Endometrium (tissue), 2 donors: ENCODE results near the gene ABITRAM.
"Not testable (repeated sequence)": the region's sequence is repeated elsewhere in the genome, so short reads cannot be mapped to it uniquely, and the experiment has no call there.

Experiments used
- FAIRE-seq: peaks from 2 replicates; lab custom pipeline; 2012; peaks lifted over from hg19 to GRCh38; lab: Jason Lieb, UNC
- donor health status: control.
- donor health status: control.

The ABITRAM gene, protein sequence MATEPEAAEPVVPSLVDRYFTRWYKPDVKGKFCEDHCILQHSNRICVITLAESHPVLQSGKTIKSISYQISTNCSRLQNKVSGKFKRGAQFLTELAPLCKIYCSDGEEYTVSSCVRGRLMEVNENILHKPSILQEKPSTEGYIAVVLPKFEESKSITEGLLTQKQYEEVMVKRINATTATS

DNA sequence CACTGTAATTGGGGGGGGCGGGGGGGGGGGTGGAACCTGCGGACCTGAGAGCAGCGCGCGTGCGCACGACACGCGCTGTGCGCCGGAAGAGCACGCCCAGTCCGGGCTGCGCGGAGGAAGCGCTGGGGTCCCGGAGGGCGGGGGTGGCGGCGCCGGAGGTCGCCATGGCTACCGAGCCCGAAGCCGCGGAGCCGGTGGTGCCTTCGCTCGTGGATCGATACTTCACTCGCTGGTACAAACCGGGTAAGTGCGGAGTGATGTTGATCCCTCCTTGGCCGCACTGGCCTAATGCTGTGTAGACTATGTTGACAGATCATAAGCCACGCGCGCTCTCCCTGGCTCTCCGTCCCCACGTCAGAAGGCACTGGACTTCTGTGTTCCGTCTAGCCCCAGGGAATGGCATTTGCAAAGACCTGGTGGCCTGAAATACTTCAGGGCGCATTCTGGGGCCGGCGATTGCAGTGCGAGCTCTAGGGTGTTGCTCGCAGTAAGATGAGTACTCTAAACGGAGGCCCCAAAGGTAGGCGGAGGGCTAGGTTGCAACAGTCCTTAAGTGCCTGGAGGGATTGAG, at the start of gene ABITRAM:
ABITRAM (plus strand) TSS at position 78 of the 571 bp plus-strand sequence; CDS start at position 165, 87 bp downstream.
- FAIRE-seq = no peak

DNA sequence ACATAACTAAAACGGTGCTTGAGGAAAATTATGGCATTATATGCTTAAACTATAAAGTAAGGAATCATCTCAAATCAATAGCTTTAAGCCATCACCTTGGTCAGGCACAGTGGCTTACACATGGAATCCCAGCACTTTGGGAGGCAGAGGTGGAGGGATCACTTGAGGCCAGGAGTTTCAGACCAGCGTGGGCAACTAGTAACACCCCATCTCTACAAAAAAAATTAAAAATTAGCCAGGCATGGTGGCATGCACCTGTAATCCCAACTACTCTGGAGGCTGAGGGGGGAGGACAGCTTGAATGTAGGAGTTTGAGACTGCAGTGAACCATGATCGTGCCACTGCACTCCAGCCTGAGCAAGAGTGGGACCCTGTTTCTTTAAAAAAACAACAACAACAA, 49.5 kb upstream of the ABITRAM start:
- FAIRE-seq = no peak

DNA sequence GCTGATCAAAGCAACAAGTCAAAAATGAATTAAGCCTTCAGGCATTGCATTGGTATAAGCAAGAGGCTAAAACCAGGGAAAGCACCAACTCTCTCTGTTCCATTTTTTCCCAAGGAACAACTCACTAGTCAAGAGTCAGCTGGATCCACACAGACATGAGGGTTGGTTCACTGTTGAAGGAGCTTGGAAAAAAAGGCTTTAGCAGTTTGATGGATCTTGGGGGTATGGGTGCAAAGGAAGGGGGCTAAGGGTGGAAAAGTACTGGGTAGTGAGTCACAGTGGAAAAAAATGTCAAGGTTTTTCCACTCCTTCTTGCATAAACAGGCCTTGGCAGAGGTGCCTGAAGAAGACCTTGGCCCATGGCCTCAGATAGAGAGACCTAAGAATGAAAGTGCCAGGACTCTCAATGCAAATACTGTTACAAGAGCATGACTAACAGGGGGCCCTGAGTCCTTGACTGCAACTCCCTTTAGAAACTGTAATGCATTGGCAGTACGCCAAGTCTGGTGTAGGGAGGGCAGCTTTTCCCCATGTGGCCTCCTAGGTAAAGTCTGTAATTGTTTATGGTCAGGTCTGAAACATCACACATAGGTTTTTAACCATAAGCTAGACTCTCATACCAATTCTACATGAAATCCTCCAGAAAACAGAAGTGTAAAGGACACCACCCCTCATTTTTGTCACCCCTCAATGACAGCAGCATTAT, 48.4 kb upstream of the ABITRAM start:
- FAIRE-seq = no peak

DNA sequence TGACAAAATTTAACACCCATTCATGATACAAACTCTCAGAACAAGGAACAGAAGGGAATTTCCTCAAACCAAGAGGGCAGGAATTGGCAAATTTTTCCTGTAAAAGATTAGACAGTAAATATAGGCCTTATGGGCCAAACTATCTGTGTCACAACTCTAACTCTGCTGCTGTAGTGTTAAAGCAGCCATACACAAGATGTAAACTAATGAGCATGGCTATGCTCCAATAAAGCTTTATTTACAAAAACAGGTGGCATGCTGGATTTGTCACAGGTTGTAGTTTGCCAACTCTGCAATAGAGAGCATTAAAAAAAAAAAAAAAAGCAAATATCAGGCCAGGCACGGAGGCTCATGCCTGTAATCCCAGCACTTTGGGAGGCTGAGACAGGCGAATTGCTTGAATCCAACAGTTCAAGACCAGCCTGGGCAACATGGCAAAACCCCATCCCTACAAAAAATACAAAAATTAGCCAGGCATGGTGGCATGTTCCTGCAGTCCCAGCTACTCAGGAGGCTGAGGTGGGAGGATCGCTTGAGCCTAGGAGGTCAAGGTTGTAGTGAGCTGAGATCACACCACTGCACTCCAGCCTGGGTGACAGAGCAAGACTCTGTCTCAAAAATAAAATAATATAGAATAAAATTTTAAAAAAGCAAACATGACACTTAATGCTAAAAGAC, 47.5 kb upstream of the ABITRAM start:
- not testable (repeated sequence) for FAIRE-seq

DNA sequence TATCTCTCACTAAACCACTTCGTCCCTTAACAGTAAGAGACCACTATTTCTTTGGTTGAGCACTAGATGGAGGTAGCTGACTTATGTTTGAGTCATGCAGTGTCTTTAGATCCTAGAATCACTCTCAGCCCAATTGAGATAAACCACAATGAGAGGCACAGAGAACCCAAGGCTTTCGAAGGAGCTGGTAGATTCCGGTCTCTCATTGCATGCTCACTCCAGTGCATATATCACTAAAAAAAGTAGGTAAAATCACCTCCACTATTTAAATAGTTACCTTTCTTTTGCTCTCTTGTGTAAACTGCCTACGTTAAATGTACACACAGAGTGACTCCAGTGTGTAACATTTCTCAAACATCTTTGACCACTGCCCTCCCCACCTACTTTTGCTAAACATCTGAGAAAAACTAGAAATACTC, 44.5 kb upstream of the ABITRAM start:
- FAIRE-seq = no peak

DNA sequence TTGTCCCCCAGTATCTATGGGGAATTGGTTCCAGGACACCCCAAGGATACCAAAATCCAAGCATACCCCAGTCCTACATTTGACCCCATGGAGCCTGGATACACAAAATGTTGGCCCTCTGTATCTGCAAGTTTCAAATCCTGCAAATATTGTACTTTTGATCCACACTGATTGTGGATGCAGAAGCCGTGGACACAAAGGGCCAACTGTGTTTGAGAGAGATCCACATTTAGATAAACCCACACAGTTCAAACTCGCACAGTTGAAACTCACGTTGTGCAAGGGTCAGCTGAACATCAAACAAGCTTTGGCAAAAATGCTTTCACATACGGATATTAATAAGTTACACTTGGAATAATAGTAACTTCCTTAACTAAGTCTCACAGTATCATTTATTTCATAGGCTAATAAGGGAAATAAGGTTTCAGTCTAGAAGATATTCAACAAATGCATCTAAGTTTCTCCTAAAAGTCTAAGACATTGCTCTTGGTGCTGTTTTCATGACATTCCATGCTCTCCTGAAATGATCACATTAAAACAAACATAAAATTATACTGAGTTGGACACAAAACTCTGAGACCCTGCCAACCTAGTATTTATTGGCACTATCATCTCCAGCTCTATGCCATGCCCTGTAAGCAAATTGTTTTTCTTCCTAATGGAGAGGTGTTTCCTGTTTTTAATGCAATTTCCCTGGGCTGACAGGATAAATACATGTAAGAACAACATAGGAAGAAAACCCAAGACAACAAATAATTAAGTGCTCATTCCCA, 39.8 kb upstream of the ABITRAM start:
- FAIRE-seq = no peak

DNA sequence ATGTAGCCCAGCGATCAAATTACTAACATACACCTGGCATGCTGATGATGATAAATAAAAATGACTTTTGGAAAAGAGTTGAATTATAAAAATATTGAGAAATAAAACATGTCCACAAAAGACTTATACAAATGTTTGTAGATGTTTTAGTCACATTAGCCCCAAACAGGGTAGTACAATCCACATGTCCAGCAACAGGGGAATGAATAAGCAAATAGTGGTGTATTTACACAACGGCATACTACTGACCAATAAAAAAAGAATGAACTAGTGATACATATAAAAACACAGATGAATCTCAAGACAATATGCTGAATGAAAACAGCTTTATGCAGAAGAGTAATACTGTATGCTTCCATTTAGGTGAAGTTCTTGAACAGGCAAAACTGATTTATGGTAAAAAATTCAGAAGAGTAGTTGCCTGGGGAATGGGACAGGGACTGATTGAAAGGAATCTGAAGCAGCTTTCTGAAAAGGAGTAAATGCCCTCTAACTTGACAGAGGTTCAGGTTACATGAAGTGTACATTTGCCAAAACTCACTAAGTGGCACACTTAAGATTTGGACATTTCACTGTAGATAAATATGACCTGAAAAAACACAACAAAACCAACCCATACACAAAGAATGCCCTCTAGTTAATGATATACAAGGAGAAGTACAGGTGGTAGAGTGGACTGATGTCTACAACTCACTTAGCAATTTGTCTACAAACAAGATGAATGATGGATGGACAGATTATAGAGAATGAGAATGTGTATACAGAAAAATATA, 36.7 kb upstream of the ABITRAM start:
- FAIRE-seq = no peak

DNA sequence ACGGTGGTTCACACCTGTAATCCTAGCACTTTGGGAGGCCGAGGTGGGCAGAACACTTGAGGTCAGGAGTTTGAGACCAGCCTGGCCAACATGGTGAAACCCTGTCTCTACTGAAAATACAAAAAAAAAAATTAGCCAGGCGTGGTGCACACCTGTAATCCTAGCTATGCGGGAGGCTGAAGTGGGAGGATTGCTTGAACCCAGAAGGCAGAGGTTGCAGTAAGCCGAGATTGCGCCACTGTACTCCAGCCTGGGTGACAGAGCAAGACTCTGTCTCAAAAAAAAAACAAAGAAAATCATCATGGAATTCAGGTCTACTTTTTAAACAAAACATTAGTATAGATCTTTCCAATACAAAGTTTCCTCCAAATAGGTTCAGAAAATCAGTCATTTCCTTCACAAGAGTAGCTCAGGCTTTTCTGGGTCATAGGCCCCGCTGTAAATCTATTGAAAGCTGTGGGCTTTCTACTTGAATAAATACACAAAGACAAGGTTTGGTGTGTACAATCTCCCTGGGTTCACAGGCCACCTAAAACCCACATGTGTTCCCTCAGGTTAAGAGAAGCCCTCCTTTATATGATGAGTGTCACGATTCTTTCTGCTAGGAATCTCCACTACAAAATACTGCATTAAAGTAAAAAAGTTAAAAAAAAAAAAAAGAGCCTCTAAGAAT, 35.0 kb upstream of the ABITRAM start:
- not testable (repeated sequence) for FAIRE-seq

DNA sequence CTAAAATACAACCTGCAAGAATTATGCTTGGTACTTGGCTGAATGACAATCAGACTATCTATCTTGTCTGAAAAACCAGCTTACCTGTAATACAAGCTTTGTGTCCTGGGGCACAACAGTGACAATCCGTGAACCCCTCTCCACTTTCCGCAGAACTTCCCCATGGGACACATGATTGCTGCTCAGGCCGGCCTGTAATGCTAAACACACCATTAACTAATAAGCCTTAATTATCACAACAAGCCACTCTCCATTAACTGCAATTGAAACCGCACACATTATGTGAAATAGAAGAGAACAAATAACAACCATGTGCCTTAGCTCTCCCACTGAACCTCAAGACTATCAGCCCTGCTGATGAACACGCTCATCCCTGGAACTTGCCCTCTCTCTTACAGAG, 34.0 kb upstream of the ABITRAM start:
- no peak for FAIRE-seq

DNA sequence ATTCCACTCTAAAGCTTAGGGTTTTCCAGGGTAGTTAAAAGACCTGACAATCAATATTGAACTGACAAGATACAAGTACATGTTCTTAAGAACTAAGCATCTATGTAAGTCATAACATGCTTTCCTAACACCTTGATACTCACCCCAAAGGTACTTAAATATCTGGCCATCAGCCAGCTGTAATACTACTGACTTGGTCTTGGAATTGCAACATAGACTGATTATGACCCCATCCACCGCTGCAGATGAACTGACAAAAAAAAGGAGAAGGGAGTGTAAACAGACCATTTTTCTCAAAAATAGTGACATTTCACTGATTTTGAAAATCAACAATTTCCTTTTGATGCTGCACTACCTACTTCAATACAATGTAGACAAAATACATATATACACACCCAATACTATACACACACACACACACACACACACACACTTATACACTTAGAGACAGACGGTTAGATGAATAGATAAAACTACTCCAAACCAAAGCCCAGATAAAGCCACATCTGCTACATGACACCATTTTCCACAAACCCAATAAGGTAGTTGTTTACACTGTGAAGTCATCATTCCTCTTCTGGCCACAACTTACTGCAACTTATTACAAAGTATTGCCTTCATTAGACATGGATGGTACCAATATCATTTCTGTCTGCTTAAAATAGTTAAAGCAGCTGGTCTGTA, 30.6 kb upstream of the ABITRAM start:
- FAIRE-seq = no peak

DNA sequence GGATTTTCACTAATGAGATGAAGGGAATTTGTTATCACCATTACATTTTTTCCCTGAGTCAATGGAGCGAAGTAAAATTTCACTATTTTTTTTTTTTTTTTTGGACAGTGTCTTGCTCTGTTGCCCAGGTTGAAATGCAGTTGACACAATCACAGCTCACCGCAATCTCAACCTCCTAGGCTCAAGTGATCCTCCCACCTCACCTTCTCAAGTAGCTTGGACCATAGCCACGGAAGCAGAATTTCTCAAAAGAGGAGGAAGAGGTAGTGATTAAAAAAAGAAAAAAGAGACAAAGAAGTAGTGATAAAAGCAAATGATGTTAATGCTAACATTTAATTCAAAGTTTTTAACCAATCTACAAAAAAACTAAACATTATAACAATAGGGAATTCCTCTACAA, 30.0 kb upstream of the ABITRAM start:
- FAIRE-seq = no peak

DNA sequence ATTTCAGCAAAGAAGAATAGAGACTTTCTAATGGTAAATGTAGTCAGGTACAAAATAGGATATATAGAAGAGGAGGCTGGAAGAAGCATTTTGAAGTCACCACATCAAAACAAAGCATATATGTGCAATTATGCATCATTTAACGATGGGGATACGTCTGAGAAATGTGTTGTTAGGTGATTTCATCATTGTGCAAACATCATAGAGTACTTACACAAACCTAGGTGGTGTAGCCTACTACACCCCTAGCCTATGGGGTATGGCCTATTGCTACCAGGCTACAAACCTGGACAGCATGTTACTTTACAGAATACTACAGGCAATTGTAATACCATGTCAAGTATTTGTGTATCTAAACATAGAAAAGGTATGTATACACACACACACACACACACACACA, 28.7 kb upstream of the ABITRAM start:
- FAIRE-seq = no peak

DNA sequence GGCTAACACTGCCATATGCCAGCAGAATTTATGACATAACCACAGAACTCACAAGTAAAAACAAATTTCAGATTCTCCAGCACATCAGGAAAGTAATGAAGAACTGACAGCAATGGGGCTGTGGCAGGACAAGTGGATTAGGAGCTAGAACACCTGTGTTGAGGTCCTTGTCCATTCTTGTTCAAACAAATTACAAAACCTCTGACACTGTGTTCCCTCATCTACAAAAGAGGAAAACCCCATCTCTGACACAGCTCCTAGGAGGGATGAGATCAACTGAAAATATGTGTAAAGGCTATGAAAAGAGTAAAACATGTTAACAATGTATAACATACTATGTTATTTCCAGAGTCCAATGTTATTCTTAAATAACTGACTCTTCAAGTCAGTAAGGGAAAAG, 23.8 kb upstream of the ABITRAM start:
- no peak for FAIRE-seq

DNA sequence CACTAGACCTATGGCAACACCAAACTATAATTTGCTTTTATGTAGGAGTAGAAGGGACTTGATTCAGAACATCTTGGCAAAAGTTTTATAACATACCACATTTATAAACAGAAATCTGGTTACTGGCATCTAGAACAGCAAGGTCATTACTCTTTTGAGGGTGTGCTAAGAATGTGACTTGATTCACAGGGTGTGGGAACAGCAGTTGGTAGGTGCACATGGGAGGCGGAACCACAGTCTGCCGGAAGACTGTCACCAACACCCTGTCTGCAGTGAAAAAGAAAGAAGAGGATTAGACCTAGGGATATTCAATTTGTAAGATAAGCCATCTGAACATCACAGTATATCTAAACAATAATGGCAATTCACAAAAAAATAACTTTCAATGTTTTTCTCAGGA, 23.3 kb upstream of the ABITRAM start:
- no peak for FAIRE-seq

DNA sequence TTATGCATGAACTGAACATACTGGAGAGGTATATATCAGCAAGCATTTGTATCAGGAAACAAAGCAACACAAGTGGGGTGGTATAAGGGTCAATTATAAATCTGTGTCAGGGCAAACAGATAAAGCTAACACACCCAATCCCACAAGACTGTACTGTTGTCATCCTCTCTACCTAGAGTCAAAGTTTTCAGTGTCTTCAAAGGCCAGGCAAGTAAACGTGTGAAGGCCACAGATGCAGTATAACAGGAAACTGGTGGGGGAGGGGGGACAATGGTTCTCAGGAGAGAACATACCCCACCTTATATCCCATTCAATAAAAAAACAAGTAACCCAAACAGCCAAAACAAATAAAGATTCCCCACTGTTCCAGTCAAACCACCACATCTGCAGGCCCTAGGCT, 22.4 kb upstream of the ABITRAM start:
- FAIRE-seq = no peak

DNA sequence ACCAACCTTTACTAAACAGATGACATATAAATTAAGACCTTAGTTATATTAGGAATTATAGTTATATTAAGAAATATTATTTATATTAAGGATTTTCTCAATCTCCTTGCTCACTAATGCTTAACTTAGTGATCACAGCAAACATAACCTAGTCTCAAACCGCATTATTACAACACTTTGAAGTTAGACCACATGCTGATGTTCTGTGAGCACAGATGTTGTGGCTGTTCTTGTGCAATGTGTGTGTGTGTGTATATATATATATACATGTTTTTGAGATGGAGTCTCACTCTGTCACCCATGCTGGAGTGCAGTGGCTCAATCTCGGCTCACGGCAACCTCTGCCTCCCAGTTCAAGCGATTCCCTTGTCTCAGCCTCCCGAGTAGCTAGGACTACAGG, 20.8 kb upstream of the ABITRAM start:
- FAIRE-seq = no peak

DNA sequence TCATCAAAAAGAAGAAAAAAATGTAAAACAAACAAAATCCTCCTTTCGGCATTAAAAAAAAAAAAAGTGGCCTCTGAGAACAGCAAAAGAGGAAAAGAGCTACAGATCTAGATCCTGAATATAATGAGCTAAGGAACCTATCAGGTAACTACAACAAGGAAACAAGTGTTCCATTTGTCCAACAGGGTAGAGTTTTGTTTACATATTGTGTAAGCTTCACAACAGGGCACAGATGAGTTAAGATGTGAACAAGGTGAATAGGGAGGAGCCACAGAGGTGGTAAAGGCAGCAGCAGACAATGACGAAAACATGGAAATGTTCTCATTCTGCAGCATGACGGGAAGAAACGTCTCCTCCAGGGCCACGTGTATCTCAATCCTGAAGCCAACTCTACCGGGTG, 14.7 kb upstream of the ABITRAM start:
- FAIRE-seq = no peak

DNA sequence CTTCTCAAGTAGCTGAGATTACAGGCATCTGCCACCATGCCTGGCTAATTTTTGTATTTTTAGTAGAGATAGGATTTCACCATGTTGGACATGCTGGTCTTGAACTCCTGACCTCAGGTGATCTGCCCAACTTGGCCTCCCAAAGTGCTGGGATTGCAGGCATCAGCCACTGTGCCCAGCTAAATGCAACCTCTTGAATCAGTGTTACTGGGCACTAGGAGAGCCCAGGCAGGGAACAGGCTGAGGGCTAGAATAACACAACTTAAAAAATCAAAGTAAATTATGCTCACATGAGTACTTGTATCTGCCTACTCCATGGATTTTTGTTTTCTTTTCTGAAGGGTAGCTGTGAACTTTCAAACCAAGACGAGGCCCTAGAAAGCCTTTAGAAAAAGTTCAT, 13.8 kb upstream of the ABITRAM start:
- FAIRE-seq = not testable (repeated sequence)

DNA sequence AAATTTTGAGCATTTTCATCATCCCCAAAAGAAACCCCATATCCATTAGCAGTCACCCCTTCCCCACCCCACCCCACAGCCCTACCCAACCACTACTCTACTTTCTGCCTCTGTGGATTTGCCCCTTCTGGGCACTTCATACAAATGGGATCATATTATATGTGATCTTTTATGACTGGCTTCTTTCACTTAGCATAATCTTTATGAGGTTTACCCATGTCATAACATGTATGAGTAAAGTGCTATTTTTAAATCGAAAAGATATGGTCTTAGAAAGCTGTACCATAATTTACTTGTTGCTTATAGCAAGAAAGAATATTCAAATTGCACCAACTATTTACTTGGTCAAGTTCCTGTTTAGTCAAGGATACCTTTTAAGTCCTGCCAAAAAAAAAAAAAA, 13.0 kb upstream of the ABITRAM start:
- no peak for FAIRE-seq

DNA sequence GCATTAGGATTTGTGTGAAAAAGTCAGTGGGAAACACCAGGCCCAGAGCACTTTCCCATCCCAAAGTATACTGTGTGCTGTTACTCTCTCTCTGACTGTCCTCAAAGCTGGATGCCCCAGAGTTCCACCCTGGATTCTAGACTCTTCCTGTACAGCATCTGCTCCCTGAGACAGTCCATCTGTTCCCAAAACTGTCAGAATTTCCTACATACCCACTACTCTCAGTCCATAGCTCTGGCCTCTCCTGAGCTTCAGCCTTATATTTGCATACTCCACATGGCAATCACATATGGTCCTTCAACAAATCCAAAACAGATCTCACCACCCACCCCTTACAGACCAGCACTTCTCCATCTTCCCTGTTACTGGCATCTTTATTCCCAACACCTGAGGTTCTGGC, 9.7 kb upstream of the ABITRAM start:
- FAIRE-seq = no peak
